ENCODE measurements around the gene ABCA2. TPM values are rescaled to one million over a fixed set of nuclear protein-coding genes. Genes with fewer than 3 reads are reported as not detected.

The ABCA2 gene
- polyA plus RNA-seq, 1 of the 3 experiments (the other 2 are of a cell fraction) = 34.7 TPM

- CTCF ChIA-PET = interaction anchor here (1.0 to 19.8 kb wide), 3 partner anchors 7 to 28 kb away, joined by 4 to 803 read pairs (median 803); partner anchors contain the start of genes ENTPD2, NPDC1 and SAPCD2
- H3K4me2 ChIP-seq = no peak overlapping the region
Observed at GRCh38 chr9:137057545-137057944, 29.5 kb upstream of the ABCA2 start.

GRCh38 chr9:137056739-137057415 lies 28.8 kb upstream of the ABCA2 start:
- Histone ChIP-seq H3K36me3 (replicated peaks in 1 of 2; ENCODE audit: control insufficient read depth in 1 of 2, insufficient read depth in 2 of 2, low read length in 1 of 2) (no peaks in the 10 kb centered on the region), H4K20me1 (ENCODE audit: insufficient read depth) (no peaks in the 10 kb centered on the region), H3F3A (replicated peaks; ENCODE audit: insufficient read depth) (no peaks in the 10 kb centered on the region), H3K9ac (no peak overlapping the region), H3K4me1 (ENCODE audit: control insufficient read depth in 1 of 2, insufficient read depth in 2 of 2, low read depth in 1 of 2, low read length in 1 of 2) (peaks cover 0 to 29% of the 10 kb centered on the region in 2 experiments; a peak in 2 of 4 replicates), H3K9me2 (no peaks in the 10 kb centered on the region), H3K27ac (ENCODE audit: low read depth in 2 of 2, low read length in 1 of 2) (no peak overlapping the region), H3K27me3 (ENCODE audit: insufficient read depth) (no peaks in the 10 kb centered on the region), H3K4me3 (ENCODE audit: low read depth in 2 of 2, low read length in 1 of 2) (no peak overlapping the region), H3K9me3 (no peaks in the 10 kb centered on the region), H2AFZ (ENCODE audit: low read depth) (no peak overlapping the region), H3K4me2 (no peak overlapping the region), H3K79me2 (ENCODE audit: insufficient read depth) (no peaks in the 10 kb centered on the region)
- ChIA-PET CTCF (interaction anchor here (0.6 to 19.8 kb wide), 6 partner anchors 7 to 170 kb away, joined by 3 to 803 read pairs (median 17); partner anchors contain the start of genes ENTPD2, NPDC1, RNF224 and SAPCD2), POLR2A (interaction anchor here (1.5 to 1.8 kb wide), 3 partner anchors 14 to 81 kb away, joined by 7 to 17 read pairs (median 9); partner anchors contain the start of genes GRIN1, SAPCD2 and UAP1L1)
- 88% methylated on average over 17 of the region's 17 CpGs for WGBS (ENCODE audit: low lambda C conversion rate)
- DNase-seq = no peak
- TF ChIP-seq GABPA (IDR thresholded peaks at IDR 0.05; ENCODE audit: low read depth) (no peak), POLR2AphosphoS5 (IDR thresholded peaks at IDR 0.05; ENCODE audit: low read depth, low read length) (no peak), RFX5 (IDR thresholded peaks at IDR 0.05; ENCODE audit: low read length) (no peak)

More at GRCh38 chr9:137057545-137057944, 29.5 kb upstream of the ABCA2 start:
- H3K9me3 ChIP-seq = no peaks in the 10 kb centered on the region
- no peak overlapping the region for H3K4me3 ChIP-seq (ENCODE audit: low read depth in 2 of 2, low read length in 1 of 2)
- POLR2A ChIA-PET = no interaction called here
- TF ChIP-seq TAF1 (IDR thresholded peaks at IDR 0.05; ENCODE audit: borderline replicate concordance, low read depth, low read length) = no peak
- TF ChIP-seq ELF1 (IDR thresholded peaks at IDR 0.05) = no peak
- no peak for TF ChIP-seq MEF2A (IDR thresholded peaks at IDR 0.05; ENCODE audit: borderline replicate concordance, low read depth)
- no peak for TF ChIP-seq PBX3 (IDR thresholded peaks at IDR 0.05)
- no peaks in the 10 kb centered on the region for H3F3A ChIP-seq (replicated peaks; ENCODE audit: insufficient read depth)
- no peak for DNase-seq
- no peaks in the 10 kb centered on the region for H4K20me1 ChIP-seq (ENCODE audit: insufficient read depth)
- no peak overlapping the region for H2AFZ ChIP-seq (ENCODE audit: low read depth)
- no peaks in the 10 kb centered on the region for H3K27me3 ChIP-seq (ENCODE audit: insufficient read depth)
- 81% methylated on average over 13 of the region's 16 CpGs for WGBS (ENCODE audit: low lambda C conversion rate)
- no peak overlapping the region for H3K27ac ChIP-seq (ENCODE audit: low read depth in 2 of 2, low read length in 1 of 2)
- H3K4me1 ChIP-seq (ENCODE audit: control insufficient read depth in 1 of 2, insufficient read depth in 2 of 2, low read depth in 1 of 2, low read length in 1 of 2) = peaks cover 0 to 29% of the 10 kb centered on the region in 2 experiments; a peak in 2 of 4 replicates
- H3K79me2 ChIP-seq (ENCODE audit: insufficient read depth) = no peaks in the 10 kb centered on the region
- H3K36me3 ChIP-seq (replicated peaks in 1 of 2; ENCODE audit: control insufficient read depth in 1 of 2, insufficient read depth in 2 of 2, low read length in 1 of 2) = no peaks in the 10 kb centered on the region
- H3K9ac ChIP-seq = no peak overlapping the region
- H3K9me2 ChIP-seq = no peaks in the 10 kb centered on the region

Measured in SK-N-SH (cell line).